Anterior cingulate cortex (tissue), 58 donors: ENCODE data around the gene ZNF383.
"Not testable (repeated sequence)": the region's sequence is repeated elsewhere in the genome, so short reads cannot be mapped to it uniquely, and the experiment has no call there.

Experiments
- DNase-seq, 58 donors: peaks; one replicate each; lab custom pipeline; 2025; lab: John Stamatoyannopoulos, UW

ZNF383 gene

GRCh38 chr19:37217775-37218591, at the start of gene ZNF383:
Gene ZNF383, plus strand, starts transcription at chr19:37218214. Its CDS starts 12,240 bp downstream, at chr19:37230454.
- peak; percentile 67 to 100 (median 92) for DNase-seq

- peak; percentile 36 to 98 (median 90) for DNase-seq
Observed at GRCh38 chr19:37172368-37173366, 45.3 kb upstream of the ZNF383 start, which contains the start of gene ZNF585A. Gene ZNF585A, minus strand, starts transcription at chr19:37172695. Its CDS starts 2,785 bp downstream, at chr19:37169910.

GRCh38 chr19:37186071-37186470, 31.9 kb upstream of the ZNF383 start:
- not testable (repeated sequence) for DNase-seq

GRCh38 chr19:37195248-37195647, 22.8 kb upstream of the ZNF383 start:
- not testable (repeated sequence) for DNase-seq

GRCh38 chr19:37197115-37197514, 20.9 kb upstream of the ZNF383 start:
- DNase-seq = not testable (repeated sequence)

GRCh38 chr19:37197768-37198167, 20.2 kb upstream of the ZNF383 start:
- DNase-seq = no peak

- no peak for DNase-seq
Observed at GRCh38 chr19:37217480-37217774, 587 bp upstream of the ZNF383 start.

GRCh38 chr19:37218592-37218935, 550 bp downstream of the ZNF383 start:
- DNase-seq = no peak

GRCh38 chr19:37220383-37220782, 2.4 kb downstream of the ZNF383 start:
- DNase-seq = no peak

- no peak for DNase-seq
Observed at GRCh38 chr19:37221136-37221535, 3.1 kb downstream of the ZNF383 start.

- DNase-seq = no peak
Observed at GRCh38 chr19:37226248-37226647, 8.2 kb downstream of the ZNF383 start.

GRCh38 chr19:37227996-37228395, 10.0 kb downstream of the ZNF383 start:
- no peak for DNase-seq

- DNase-seq = no peak
Observed at GRCh38 chr19:37243206-37243632, 25.2 kb downstream of the ZNF383 start.

GRCh38 chr19:37251308-37252229, 33.6 kb downstream of the ZNF383 start:
- DNase-seq = peak; percentile 54 to 99 (median 92)

- DNase-seq = not testable (repeated sequence)
Observed at GRCh38 chr19:37263028-37263427, 45.0 kb downstream of the ZNF383 start.

- DNase-seq = not testable (repeated sequence)
Observed at GRCh38 chr19:37267005-37267404, 49.0 kb downstream of the ZNF383 start.

GRCh38 chr19:37267755-37268154, 49.7 kb downstream of the ZNF383 start:
- not testable (repeated sequence) for DNase-seq

GRCh38 chr19:37280656-37281055, 62.6 kb downstream of the ZNF383 start:
- DNase-seq = not testable (repeated sequence)

- not testable (repeated sequence) for DNase-seq
Observed at GRCh38 chr19:37284020-37284419, 66.0 kb downstream of the ZNF383 start.

- DNase-seq = not testable (repeated sequence)
Observed at GRCh38 chr19:37289229-37289628, 71.2 kb downstream of the ZNF383 start.
